Lower leg skin (tissue), 4 donors: ENCODE results near the gene FPGS. TPM values are rescaled to one million over a fixed set of nuclear protein-coding genes. Genes with fewer than 3 reads are reported as not detected.
"Not testable (repeated sequence)": the region's sequence is repeated elsewhere in the genome, so short reads cannot be mapped to it uniquely, and the experiment has no call there.

ENCODE experiments used
- DNase-seq, 2 donors: peaks; one replicate each; pipeline ENCODE4 v3.0.0-alpha.2; 2019; ENCODE audit warnings: low spot score in 2 of 2
- H3K4me3 ChIP-seq: fragments of 200-600 bp; sonication (generic); 2 replicates; pipeline ENCODE4 v1.5.1; 2017; ENCODE audit warnings: mild to moderate bottlenecking, low read depth; ENCODE audit not compliant: poor library complexity, severe bottlenecking
- POLR2A ChIP-seq, 2 donors: fragments of 450-650 bp; IDR thresholded peaks; one replicate each; pipeline ENCODE4 v1.6.1; 2016 to 2017; ENCODE audit warnings: antibody characterized with exemption in 2 of 2, mild to moderate bottlenecking in 1 of 2, moderate library complexity in 1 of 2
- WGBS, 2 donors: methylation state at CpG; one replicate each; pipeline ENCODE4 v1.1.5; 2018; 5-methylcytosine and 5-hydroxymethylcytosine counted together
- intact Hi-C: fragments of 100-400 bp; cut with DNase I; formaldehyde crosslinking; loops from one replicate; pipeline ENCODE4 v1.15.0; 2023; ENCODE audit warnings: low total_unique reads
- total RNA-seq, 4 donors: library from RNA; depleted of rRNA; stranded (reverse); fragments of >200 nt; gene quantifications; one replicate each; pipeline ENCODE4 v1.1.0, GENCODE V29; 2016
- TF ChIP-seq, protein P1 (sequence below), 3 donors: fragments of 450-650 bp; IDR thresholded peaks; one replicate each; pipeline ENCODE4 v1.5.1; 2016; ENCODE audit warnings: antibody characterized with exemption in 3 of 3, mild to moderate bottlenecking in 3 of 3, moderate library complexity in 2 of 3

FPGS gene
- total RNA-seq, 4 donors from 2014 or later = 21.3 to 46.5 (median 37.4) TPM

DNA sequence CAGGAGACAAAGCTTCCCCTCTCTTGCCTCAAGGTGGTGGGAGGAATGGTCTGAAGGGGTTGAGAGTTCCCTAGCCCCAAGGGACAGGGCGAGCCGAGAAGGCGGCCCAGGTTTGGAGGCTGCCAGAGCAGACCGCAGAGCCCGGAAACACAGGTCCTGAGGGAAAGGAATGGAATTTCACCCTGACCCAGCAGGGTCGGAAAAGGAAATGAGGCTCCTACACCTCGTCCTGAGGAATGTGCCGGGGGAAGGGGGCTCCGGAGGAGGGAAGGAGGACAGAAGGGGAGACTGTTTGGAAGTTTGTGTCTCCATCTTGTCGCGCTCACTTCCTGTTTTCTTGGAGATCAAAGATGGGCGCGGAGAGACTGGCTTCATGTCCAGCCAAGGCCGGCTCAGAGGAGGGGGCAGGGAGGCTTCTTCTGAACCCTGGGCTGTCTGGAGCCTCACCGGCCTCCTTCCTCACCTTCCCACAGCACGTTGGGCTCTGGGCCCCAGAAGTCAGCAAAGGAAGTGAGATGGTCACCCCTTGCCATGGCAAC is 42.2 kb downstream of the FPGS start:
- WGBS, 2 donors = 68 to 74% methylated on average over 16 of the region's 16 CpGs
- TF ChIP-seq POLR2A (IDR thresholded peaks at IDR 0.05) = no peak
- TF ChIP-seq, protein P1, sequence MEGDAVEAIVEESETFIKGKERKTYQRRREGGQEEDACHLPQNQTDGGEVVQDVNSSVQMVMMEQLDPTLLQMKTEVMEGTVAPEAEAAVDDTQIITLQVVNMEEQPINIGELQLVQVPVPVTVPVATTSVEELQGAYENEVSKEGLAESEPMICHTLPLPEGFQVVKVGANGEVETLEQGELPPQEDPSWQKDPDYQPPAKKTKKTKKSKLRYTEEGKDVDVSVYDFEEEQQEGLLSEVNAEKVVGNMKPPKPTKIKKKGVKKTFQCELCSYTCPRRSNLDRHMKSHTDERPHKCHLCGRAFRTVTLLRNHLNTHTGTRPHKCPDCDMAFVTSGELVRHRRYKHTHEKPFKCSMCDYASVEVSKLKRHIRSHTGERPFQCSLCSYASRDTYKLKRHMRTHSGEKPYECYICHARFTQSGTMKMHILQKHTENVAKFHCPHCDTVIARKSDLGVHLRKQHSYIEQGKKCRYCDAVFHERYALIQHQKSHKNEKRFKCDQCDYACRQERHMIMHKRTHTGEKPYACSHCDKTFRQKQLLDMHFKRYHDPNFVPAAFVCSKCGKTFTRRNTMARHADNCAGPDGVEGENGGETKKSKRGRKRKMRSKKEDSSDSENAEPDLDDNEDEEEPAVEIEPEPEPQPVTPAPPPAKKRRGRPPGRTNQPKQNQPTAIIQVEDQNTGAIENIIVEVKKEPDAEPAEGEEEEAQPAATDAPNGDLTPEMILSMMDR (IDR thresholded peaks at IDR 0.05) = no peak
- H3K4me3 ChIP-seq = no peak overlapping the region
- no peak for DNase-seq
- intact Hi-C loops = no loop called here

DNA sequence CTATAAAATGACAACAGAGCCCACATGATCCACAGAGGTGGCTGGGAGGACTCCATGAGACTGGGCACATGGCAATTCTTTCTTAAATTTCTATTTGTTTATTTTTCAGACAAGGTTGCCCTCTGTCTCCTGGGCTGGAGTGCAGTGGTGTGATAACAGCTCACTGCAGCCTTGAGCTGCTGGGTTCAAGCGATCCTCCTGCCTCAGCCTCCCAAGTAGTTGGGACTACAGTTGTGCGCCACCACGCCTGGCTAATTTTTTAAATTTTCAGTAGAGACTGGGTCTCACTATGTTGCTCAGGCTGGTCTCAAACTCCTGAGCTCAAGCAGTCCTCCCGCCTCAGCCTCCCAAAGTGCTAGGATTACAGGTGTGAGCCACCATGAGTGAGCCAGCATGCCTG is 42.9 kb downstream of the FPGS start:
- DNase-seq, intact Hi-C loops, H3K4me3 ChIP-seq: not testable (repeated sequence)
- WGBS, 2 donors = 97% methylated on average over 4 of the region's 4 CpGs

DNA sequence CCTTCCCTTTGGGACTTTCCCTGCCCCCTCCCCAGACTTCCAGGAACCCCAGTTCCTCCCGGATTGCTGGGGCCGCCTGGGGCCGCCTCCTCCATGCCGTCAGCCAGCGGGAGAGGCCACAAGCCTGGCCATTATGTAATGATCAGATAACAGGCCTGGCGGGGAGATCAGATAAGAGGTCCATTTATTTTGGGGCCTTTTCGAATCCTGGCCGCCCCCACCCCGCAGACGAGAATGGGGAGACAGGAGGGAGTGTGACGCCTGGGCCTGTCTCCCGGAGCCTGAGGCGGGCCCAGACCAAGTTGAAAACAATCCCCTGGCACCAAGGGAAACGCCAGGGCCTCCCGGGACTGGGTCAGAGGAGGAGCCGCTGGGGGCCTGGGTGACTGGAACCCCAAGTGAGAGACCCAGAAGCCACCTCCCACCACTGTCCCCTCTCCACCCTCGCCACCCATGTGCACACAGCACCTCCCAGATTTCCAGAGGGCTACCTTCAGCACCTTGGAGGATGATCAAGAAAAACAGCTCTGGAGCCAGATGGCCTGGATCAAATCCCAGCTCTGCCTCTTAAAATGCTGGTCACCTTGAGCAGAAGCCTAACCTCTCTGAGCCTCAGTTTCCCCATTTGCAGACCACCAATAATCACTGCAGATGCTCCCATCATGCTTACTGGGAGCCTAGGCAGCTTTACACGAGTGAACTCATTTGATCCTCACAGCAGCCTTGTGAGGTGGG is 43.9 kb downstream of the FPGS start:
- WGBS, 2 donors = 40 to 47% methylated on average over 16 to 18 of the region's 18 CpGs
- no peak overlapping the region for H3K4me3 ChIP-seq
- TF ChIP-seq, protein P1 (IDR thresholded peaks at IDR 0.05) = no peak
- TF ChIP-seq POLR2A (IDR thresholded peaks at IDR 0.05) = no peak
- intact Hi-C loops = no loop called here
- DNase-seq = no peak

DNA sequence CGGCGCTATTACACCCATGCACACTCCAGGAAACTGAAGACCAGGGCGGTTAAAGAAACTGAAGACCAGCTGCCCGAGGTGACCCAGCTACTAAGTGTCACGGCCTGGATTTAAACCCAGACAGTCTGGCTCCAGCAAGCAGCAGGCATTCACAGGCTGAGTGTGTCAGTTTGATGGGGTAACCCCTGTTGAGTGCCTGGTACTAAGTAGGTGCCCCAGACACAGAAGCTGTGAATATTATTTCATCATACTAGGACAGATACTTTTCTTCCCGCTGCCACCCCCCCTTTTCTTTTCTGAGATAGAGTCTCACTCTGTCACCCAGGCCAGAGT is 44.5 kb downstream of the FPGS start:
- no peak for DNase-seq
- H3K4me3 ChIP-seq = no peak overlapping the region
- 64 to 76% methylated on average over 6 of the region's 6 CpGs for WGBS, 2 donors
- TF ChIP-seq, protein P1 (IDR thresholded peaks at IDR 0.05) = no peak
- no peak for TF ChIP-seq POLR2A (IDR thresholded peaks at IDR 0.05)
- intact Hi-C loops = no loop called here

DNA sequence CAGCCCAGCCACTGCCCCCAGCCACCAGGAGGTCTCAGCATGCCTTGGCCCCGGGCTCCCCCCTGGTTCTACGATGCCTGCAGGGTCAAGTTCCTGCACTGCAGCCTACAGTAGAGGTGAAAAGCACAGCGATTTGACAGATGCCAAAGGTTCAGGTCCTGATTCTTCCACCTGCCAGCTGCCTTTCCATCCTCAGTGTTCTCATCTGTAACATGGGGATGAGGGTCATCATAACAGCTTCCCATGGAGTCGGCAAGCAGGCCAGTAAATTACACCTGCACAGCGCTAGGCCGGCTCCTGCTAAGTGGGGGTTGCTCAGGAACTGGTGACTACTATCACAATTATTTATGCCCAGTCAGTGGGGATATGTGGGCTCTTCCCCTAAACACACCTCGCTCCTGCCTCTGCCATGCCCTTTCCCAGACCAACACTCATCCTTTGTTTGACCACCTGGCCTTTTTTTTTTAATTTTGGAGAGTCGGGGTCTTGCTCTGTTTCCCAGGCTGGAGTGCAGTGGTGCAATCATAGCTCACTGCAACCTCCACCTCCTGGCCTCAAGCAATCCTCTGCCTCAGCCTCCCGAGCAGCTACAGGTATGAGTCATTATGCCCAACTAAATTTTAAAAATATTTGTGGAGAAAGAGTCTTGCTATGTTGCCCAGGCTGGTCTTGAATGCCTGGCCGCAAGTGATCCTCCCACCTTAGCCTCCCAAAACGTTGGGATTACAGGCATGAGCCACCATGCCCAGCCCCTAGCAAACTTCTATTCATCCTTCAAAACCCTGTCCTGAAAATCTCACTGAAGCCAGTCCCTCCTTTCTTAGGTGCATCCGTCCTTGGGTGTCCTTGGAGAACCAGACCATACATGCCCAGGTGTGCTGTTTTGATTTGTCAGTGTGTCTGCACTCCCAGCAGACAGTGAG is 45.4 kb downstream of the FPGS start:
- intact Hi-C loops = no loop called here
- WGBS, 2 donors = 75 to 79% methylated on average over 12 of the region's 12 CpGs
- no peak overlapping the region for H3K4me3 ChIP-seq
- TF ChIP-seq POLR2A (IDR thresholded peaks at IDR 0.05) = no peak
- TF ChIP-seq, protein P1 (IDR thresholded peaks at IDR 0.05) = no peak
- DNase-seq = no peak
